Non-pigmented ciliary epithelial cell (primary cell): ENCODE measurements around the gene ARID4A.
"Not testable (repeated sequence)": the region's sequence is repeated elsewhere in the genome, so short reads cannot be mapped to it uniquely, and the experiment has no call there.

Experiments
- DNase-seq: peaks from one replicate; pipeline ENCODE4 v3.0.0-alpha.2; 2010; ENCODE audit warnings: low read depth

ARID4A gene, protein sequence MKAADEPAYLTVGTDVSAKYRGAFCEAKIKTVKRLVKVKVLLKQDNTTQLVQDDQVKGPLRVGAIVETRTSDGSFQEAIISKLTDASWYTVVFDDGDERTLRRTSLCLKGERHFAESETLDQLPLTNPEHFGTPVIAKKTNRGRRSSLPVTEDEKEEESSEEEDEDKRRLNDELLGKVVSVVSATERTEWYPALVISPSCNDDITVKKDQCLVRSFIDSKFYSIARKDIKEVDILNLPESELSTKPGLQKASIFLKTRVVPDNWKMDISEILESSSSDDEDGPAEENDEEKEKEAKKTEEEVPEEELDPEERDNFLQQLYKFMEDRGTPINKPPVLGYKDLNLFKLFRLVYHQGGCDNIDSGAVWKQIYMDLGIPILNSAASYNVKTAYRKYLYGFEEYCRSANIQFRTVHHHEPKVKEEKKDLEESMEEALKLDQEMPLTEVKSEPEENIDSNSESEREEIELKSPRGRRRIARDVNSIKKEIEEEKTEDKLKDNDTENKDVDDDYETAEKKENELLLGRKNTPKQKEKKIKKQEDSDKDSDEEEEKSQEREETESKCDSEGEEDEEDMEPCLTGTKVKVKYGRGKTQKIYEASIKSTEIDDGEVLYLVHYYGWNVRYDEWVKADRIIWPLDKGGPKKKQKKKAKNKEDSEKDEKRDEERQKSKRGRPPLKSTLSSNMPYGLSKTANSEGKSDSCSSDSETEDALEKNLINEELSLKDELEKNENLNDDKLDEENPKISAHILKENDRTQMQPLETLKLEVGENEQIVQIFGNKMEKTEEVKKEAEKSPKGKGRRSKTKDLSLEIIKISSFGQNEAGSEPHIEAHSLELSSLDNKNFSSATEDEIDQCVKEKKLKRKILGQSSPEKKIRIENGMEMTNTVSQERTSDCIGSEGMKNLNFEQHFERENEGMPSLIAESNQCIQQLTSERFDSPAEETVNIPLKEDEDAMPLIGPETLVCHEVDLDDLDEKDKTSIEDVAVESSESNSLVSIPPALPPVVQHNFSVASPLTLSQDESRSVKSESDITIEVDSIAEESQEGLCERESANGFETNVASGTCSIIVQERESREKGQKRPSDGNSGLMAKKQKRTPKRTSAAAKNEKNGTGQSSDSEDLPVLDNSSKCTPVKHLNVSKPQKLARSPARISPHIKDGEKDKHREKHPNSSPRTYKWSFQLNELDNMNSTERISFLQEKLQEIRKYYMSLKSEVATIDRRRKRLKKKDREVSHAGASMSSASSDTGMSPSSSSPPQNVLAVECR

DNA sequence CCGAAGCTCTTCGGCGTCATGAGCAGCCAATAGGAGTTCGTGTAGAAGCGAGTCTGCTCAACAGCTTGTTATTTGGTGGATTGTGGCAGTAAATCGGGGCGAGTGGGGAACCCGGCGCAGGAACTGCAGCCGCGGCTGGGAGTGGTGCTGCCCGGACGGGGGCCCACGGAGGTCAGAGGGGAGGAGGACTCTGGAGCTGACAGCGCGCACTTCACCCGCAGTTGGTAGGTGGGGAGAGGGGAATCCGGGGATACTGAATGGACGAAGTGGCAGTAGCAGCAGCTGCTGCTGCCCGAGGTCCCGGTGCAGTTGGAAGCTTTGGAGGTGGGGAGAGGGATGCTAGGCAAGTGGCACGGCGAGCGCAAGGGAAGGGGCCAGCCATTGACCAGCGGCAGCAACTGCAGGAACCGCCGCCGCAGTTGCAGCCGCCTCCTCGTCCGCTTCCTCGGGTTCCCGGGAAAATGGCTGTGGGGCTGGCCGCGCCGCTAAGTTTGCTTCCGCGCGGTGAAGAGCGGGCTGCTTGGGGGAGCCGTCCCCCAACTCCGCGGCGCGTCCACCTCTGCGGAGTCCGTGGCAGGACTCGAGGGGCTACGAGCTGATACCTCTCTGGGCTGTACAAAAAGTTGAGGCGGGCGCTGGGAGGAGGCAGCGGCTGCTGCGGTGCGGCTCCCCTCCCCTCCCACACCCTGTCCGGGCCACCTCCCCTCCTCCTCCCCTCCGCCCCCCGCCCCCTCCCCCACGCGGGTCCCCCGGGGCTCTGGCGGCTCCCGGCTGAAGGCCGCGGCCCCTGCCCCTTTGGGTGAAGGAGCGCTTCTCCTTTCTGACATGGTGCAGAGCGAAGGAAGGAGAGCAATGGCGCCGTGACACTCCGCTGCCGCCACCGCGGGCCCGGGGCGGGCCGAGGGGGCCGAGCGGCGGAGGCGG lies at the start of gene ARID4A:
Gene ARID4A (plus strand): TSS at position 79 of the 924 bp plus-strand sequence. CDS start 1,300 bp downstream, outside the sequence.
- DNase-seq = no peak

DNA sequence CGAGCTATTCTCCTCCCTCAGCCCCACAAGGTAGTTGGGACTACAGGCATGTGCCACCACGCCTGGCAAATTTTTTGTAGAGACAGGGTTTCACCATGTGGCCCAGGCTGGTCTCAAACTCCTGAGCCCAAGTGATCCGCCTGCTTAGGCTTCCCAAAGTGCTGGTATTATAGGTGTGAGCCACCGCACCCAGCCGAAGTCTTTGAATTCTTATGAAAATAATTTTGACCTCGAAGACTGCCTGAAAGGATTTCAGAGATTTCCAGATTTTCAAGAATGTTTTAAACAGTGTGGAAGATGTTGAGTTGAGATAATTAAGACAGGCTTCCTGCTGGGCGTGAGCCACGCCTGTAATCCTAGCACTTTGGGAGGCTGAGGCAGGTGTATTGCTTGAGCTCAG lies 48.7 kb upstream of the ARID4A start:
- DNase-seq = no peak

DNA sequence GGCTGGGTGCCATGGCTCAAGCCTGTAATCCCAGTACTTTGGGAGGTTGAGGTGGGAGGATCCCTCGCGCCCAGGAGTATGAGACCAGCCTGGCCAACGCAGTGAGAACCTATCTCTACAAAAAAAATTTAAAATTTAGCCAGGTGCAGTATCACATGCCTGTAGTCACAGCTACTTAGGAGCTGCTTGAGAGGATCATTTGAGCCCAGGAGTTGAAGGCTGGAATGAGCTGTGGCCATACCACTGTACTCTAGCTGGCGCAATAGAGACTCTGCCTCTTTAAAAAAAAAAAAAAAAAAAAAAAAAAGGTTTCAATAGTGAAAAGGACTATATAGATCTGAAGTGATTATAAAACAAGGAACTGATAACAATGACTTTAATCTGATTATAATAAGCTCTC lies 40.2 kb upstream of the ARID4A start:
- no peak for DNase-seq

DNA sequence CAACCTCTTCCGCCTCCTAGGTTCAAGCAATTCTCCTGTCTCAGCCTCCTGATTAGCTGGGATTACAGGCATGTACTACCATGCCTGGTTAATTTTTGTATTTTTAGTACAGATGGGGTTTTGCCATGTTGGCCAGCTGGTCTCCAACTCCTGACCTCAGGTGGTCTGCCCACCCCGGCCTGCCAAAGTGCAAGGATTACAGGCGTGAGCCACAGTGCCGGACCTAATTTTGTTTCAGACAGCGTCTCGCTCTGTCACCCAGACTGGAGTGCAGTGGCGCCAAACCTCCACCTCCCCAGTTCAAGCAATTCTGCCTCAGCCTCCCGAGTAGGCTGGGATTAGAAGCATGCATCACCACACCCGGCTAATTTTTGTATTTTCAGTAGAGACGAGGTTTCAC lies 36.4 kb upstream of the ARID4A start:
- not testable (repeated sequence) for DNase-seq

DNA sequence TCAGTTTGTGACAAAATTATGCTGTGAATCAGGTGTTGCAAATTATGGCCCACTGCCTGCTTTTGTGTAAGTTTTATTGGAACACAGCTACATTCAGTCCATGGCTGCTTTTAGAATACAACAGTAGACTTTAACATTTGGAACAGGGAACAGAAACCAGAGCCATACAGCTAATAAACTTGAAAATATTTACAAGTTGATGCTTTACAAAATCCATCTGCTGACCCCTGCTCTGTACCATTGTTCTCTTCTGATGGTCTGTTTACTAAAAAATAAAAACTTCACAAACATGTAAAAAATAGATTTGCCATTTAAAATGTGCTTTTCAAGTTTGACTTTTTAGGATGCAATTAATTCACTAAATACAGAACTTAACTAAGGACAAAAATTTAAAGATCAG lies 33.0 kb upstream of the ARID4A start:
- no peak for DNase-seq

DNA sequence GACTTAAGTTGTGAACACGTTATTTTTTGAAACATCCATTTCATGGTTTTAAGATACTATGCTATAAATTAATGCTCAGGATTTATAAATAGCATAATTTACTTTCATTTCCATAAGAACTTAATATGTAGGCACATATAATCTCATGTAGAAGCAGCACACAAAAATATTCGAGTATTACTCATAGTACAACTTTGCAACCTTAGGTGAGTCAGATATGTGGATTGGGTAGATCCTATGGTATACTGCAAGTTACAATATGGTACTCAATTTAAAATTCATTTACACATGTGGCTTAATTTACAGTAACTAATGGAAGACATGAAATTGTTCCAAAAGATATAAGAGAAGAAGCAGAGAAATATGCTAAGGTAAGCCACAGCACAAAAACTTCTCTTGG lies 27.7 kb upstream of the ARID4A start:
- DNase-seq = no peak

DNA sequence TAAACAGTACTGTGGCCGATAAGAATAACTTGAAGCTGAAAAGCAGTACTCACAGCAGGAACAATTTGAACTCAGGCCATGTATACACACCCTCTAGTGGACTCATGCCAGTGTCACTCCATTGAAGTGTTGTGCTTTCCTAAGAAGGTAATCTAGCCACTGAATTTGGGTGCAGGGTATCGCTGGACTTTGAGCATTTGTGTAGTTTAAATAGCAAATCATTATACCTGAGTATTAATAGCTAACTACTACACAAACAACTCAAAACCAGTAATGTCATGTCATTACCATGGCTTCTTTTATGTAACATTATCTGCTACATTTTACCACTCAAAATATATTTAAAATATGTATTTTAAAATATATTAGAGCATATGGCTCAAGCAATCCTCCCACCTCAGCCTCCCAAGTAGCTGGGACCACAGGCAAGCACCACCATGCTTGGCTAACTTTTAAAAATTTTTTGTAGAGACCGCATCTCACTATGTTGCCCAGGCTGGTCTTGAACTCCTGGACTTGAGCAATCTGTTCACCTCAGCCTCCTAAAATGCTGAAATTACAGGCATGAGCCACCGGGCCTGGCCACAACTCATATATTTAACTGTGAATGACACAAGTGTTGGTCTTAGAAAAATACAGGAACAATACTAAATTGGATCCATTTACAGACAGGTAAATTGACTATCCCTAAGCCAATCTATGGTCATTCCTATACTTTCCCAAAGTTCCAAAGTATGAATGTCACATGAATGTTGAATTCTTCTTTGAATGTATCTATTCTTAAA lies 25.6 kb upstream of the ARID4A start:
- DNase-seq = no peak

DNA sequence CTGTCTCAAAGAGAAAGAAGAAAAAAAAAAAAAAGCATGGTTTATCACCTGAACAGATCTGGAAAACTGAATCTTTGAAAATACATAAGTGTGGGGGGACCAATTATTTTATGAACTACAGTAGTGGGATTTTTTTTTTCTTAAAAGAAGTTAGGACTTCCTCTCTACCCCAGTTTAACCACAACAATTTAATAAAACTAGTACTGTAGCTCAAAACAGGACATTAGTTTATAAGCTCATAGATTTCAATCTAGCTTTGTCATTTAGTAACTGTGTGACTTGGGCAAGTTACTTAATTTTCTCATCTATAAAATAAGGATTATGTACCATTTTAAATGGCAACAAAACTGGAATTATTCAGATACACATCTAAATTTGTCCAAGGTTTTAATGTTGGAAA lies 23.5 kb upstream of the ARID4A start:
- DNase-seq = no peak

DNA sequence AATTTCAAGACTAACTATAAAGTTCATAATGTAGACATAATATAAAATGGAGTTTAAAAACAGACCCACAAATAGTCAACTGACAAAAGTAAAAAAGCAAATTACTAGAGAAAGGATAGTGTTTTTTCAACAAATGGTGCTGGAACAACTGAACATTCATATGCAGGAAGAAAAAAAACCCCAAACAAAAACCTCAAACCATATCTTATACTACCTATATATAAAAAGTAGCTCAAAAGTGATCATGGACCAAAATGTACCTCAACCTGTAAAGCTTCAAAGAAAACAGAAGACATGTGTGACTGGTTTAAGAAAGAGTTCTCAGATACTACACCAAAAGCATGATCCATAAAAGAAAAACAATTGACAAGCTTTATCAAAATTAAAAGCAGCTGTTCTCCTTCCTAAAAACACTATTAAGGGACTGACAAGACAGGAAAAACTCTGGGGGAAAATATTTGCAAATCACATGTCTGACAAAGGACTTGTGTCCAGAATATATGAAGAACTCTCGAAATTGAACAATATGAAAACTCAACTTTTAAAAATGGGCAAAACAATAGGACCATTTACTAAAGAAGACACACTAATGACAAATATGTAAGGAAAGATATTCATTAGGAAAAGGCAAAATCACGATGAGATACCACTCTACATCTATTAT lies 22.7 kb upstream of the ARID4A start:
- DNase-seq = no peak

DNA sequence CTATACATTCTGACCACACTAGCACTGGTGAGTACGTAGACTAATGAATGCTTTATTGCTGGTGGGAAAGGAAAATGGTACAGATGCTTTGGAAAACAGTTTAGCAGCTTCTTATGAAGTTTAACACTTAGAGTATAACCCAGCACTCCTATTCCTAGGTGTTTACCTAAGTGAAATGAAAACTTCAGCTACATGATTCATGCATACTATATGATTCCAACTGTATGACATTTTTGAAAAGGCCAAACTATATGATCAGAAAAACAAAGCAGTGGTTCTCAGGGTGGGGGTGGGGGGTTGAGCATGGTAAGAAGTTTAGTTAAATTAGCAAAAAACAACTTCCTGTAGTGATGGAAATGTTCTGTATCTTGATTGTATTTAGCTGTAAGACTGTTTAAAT lies 22.1 kb upstream of the ARID4A start:
- no peak for DNase-seq

DNA sequence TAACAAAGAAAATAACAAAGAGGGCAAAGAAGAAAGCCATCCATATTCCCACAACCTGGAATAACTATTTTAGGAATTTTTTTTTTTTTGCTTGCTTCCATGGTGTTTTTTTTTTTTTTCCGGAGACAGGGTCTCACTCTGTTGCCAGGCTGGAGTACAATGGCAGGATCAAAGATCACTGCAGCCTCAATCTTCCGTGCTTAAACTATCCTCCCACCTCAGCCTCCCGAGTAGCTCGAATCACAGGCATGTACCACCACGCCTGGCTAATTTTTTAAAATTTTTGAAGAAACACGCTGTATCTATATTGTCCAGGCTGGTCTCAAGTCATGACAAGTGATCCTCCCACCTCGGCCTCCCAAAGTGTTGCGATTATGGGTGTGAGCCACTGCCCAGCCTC lies 20.2 kb upstream of the ARID4A start:
- DNase-seq = no peak

DNA sequence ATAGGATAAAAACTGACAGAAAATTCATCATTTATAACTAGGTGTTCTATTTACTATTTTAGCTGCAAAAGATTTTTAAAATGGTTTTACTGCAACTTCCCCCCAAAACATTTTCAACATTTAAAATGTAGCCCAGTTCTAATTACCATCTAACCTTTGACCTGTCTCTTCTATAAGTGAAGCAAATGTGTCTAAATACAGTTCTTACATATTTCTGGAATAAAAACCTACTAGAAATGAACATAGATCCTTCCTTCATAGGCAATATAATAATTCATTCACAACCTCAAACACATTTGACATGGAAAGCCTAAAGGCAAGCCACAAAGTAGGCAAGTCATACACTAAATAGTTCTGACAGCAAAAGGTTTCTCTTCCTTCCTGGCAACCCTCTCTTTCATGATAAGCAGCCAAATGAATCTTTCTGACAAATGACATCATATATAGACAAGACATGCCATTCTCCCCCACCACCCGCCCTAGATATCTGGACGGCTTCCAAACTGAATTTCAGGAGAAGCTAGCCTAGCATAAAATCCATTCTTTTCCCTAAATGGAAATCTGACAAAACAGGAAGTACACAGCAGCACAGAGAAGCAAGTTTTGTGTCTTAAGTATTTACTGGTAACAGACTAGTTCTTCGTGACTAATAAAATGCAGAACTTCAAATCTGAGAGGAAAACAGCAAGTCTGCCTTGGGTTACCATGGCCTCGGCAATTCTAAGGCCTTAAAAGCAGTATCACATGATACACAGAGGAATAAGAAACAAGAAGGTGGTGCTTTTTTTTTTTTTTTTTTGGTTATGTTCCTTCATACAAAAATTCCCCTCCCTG lies 17.2 kb upstream of the ARID4A start:
- peak; percentile 83 for DNase-seq

DNA sequence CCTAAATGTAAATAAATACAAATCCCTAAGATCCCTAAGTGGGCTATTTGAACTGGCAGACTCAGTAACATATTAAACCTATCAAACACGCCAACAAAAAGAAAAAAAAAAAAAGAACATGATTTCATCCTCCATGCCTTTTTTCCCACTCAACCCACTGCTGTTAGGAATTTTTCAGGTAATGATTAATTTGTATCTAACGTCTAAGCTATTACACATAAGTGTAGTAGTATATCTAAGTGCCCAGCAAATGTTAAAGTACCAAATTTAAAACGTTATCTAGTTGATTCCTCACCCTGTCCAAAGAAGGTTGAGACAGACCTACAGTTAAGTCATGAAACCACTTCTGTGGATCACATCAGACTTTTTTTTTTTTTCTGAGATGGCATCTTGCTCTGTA lies 16.4 kb upstream of the ARID4A start:
- DNase-seq = no peak

DNA sequence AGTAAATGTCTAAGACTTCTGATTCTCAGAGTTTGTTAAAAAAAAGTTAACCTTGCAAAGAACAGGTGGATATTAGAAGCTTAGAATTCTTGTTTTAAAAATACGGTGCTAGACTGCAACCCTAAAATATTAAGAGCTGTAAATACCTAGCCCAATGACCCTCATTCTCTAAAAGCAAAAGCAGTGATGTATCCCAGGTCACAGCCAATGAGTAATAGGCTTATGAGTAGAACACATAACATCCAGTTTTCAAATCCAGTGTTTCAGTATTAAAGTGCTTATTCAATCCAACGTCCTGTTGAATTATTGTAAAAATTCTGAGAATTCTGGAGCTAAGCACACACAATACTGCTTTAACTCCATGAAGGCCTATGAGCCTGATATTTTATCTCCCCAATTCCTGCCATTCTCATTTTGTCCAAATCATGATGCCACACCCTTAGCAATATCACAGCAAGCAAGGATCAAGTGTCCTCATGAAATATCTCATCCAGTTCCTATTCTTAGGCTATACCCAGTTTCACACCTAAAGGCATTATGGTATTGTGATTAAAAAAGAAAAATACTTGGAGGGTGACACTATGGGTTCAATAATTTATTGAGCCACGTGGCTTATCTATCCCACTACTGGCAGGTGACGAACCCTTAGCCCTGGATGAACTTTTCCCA lies 15.3 kb upstream of the ARID4A start:
- no peak for DNase-seq

DNA sequence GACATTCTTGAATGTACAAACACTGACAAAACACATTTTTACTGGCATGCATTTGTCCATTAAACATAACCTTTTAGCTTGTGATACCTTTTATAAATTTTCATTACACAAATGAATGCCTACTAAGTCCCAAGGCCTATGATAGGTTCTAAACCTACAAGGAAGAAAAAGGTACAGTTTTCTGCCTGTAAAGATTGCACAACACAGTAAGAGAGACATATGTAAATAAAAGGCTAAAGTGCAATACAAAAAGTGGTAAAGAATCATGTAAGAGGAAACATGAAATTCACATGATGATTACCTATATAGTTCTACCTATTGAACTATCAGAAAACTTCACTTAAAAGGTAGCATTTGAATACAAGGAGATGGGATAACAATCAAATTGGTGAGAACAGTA lies 14.6 kb upstream of the ARID4A start:
- no peak for DNase-seq

DNA sequence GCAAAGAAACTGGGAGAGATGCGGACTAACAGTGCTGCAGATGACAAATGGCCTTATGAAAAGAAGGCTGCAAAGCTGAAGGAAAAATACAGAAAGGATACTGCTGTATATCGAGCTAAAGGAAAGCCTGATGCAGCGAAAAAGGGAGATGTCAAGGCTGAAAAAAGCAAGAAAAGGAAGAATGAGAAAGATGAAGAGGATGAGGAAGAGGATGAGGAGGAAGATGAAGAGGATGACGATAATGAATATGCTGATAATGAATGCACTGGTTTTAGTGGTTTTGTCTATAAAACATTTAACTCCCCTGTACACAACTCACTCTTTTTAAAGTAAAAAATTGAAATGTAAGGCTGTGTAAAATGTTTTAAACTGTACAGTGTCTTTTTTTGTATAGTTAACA lies 13.2 kb upstream of the ARID4A start:
- DNase-seq = no peak

DNA sequence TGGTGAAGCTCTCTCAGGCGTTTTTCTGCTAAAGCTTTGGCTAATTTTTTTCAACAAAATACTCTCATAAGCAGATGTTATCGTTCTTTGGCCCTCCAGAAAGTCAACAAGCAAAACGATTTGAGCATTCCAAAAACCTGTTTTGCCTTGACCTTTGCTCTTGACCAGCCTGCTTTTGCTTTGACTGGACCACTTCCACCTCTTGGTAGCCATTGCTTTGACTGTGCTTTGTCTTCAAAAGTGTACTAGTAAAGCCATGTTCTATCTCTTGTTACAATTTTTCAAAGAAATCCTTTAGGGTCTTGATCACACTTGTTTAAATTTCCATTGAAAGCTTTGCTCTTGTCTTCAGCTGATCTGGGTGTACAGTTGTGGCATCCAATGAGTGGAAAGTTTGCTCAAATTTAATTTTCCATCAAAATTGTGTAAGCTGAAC lies 10.7 kb upstream of the ARID4A start:
- DNase-seq = no peak

DNA sequence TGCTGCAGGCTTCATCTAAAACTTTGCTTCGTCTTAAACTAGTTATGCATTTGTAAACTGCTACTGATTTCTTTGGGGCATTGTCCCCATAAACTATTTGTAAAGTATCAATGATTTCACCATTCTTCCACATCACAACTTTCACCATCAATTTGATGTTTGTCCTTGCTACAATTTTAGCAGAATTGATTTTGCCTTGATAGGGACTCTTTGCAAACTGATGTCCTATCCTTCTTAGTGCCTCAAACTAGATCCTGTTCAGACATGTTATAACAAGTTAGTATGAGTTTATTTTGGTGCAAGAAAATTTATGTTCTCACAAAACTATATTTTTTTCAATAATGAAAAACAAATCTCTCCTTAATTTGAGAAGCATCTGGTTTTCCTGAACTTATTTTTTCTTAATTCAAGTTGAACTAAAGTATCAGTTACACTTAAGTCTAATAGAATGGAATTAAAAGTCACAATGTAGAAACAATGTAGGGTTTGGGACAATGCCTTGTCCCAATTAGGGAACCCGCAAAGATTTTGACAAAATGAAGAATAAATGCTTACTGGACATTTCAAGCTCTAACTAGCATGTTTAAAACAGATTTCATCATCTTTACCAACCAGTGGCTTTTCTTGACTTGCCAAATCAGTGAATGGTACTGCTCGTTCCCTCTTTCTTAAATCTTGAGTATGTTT lies 10.1 kb upstream of the ARID4A start:
- no peak for DNase-seq
